Lower leg skin (tissue), 3 donors: Measurements from ENCODE around the gene ALMS1.
"Not testable (repeated sequence)": the region's sequence is repeated elsewhere in the genome, so short reads cannot be mapped to it uniquely, and the experiment has no call there.

Experiments
- CTCF ChIP-seq, 3 donors: fragments of 450-650 bp; IDR thresholded peaks; one replicate each; pipeline ENCODE4 v1.5.1; 2016; ENCODE audit warnings: antibody characterized with exemption in 3 of 3, mild to moderate bottlenecking in 3 of 3, moderate library complexity in 2 of 3
- POLR2A ChIP-seq, 2 donors: fragments of 450-650 bp; IDR thresholded peaks; one replicate each; pipeline ENCODE4 v1.6.1; 2016 to 2017; ENCODE audit warnings: antibody characterized with exemption in 2 of 2, mild to moderate bottlenecking in 1 of 2, moderate library complexity in 1 of 2

GRCh38 chr2:73624036-73624435, 238.4 kb downstream of the ALMS1 start:
- not testable (repeated sequence) for TF ChIP-seq POLR2A, CTCF (IDR thresholded peaks at IDR 0.05)
